Brain pericyte (primary cell): ENCODE data around the gene AQP2.
A peak's percentile ranks its signal among the peaks of the same experiment; 100 is the strongest.

ENCODE experiments used
- DNase-seq: peaks from one replicate; pipeline ENCODE4 v3.0.0-alpha.2; 2012; ENCODE audit warnings: low read depth, low spot score

The AQP2 gene

GRCh38 chr12:49950273-49951251 is at the start of gene AQP2:
TSS of gene AQP2 (plus strand) at chr12:49950737. CDS start at chr12:49950831, 94 bp downstream.
- no peak for DNase-seq

- no peak for DNase-seq
Observed at GRCh38 chr12:49901026-49901425, 49.5 kb upstream of the AQP2 start.

GRCh38 chr12:49901986-49902385 is 48.6 kb upstream of the AQP2 start:
- no peak for DNase-seq

DNA sequence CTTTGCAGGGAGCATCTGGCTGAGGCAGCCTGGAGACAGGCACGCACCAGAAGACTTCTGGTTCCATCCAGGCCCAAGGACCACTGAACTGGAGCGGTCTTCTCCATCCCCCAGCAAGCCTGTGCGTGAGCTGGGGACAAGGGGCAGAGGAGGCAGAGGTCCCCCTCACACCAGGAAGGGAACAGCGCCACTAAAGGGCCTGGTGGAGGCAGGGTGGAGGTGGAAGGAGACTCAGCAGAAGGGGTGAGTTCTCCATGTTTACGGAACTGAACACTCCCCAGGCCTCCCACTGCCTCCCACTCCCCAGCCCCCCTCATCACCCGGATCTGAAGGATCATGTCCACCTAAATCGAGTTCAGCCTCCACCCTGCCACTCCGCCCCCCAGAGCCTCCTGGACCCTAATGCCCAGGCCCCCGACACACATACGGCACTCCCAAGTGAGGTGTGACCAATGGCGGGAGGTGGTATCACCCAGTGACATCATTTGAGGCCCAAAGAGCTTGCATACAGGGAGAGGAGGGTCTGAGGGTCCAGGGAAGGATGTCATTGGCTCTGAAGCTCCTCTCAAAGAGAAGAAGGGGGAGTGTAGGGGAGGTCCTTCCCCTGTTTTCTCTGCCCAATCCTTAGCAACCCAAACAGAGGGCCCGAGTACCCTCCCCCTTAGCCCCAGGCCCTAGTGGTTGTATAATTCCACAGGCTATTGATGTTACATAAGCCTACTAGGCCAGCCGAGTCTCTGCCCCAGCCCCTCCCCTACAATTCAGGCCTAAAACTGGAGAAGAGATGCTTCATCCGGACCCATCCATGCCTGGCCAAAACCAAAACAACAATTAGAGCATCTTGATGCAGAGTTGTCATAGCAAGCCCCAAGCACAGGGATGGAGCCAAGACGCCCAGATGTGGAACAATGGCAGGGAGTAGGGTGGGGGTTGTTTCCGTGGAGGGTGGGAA is 47.9 kb upstream of the AQP2 start:
- DNase-seq, result no peak

- DNase-seq, result no peak
Observed at GRCh38 chr12:49903351-49903699, 47.2 kb upstream of the AQP2 start.

DNA sequence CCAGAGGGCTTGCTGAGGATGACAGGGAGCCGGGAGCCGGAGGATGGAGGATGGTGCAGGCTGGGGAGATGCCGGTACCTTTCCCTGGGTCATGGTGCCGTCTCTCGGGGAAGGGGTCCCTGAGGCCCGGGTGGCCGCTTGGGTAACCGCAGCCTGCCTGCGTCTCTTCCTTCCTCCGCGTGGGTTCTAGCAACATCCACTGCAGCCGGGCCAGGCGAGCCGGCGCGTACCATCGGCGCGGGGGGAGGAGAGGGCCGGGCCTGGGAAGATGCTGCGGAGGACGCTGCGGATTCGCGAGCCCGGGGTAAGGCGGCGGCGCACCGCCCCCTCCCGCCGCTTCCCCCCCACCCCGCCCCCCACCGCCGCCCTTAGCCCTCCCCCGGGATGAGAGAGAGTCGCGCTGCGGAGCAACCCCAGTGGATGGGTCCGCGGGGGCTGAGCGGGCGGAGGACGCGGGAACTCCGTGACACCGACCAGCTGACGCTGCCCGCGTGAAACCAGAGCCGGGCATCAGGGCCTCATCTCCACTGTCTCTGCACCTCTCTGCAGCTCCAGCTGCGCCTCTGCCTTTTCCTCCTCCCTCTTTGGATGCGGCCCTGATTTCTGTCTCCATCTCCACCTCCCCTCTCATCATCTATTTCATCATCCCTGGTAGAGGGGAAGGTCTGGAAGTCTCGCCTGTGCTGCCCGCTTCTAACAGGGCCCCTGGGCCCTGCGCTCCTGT is 46.7 kb upstream of the AQP2 start, which contains the start of gene FAIM2:
FAIM2 (minus strand) TSS at position 201 of the 724 bp plus-strand sequence; CDS start at position 93, 108 bp downstream.
- DNase-seq, result peak; percentile 26

DNA sequence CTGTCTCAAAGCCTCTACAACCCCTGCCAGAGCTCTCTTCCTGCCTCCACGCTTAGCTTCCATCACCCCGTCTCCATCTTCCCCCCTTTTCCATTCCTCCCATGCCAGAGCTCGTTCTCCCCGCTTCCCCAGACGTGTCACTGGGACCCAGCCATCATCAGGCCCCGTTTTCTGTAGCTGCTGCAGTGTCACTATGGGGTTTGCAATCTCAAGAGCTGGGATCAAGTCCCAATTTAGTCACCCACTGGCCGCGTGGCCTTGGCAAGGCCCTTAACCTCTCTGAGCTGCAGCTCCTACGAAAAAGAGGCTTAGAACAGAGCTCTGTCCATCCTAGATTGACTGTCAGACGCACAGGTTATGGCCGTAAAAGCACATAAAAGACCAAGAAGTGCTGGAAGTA is 45.9 kb upstream of the AQP2 start:
- DNase-seq, result no peak

DNA sequence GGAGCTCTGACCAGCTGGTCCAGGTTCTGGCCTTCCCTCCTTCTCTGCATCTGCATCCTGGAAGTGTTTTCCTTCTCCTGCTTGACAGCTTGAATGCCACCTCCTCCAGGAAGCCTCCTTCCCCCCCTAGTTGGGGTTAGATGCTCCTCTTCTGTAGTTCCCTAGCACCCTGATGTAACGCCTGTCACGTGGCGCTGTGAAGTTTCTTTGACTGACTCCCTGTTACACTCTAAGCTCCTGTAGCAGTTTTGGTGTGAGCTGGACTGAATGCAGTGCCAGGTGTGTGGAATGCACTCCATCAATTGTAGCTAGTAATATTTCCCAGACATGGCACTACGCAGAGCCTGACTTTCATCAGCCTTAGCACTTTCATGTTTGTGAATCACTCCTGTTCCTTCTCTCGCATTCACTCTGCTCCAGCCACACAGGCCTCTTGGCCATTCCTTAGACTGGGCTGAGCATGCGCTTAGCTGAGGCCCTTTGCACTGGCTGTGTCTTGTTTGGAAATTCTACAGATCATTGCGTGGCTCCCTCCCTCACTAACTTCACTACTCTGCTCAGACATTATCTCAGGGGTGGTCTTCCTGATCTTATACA is 44.7 kb upstream of the AQP2 start:
- DNase-seq, result no peak

- no peak for DNase-seq
Observed at GRCh38 chr12:49907352-49907751, 43.2 kb upstream of the AQP2 start.

GRCh38 chr12:49909356-49909755 is 41.2 kb upstream of the AQP2 start:
- DNase-seq, result no peak

DNA sequence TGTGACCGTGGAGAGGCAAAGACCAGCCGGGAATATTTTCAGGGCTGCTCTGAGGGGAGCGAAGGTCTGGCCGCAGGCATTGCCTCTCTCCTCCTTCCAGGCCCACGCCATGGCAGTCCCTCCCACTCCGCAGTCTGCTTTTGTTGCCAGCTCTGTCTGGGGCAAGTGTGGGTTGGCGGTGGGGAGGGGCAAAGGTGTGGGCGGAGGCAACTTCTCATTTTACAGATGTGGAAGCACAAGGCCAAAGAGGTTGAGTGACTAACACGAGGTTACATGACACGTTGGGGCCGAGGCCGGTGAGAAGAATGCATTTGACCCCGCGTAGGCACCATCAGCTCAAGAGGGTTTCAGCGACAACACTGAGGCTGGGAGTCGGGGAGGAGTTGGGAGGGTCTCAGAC is 40.7 kb upstream of the AQP2 start:
- DNase-seq, result no peak

GRCh38 chr12:49910331-49911212 is 40.0 kb upstream of the AQP2 start:
- DNase-seq, result no peak

- no peak for DNase-seq
Observed at GRCh38 chr12:49911213-49911605, 39.3 kb upstream of the AQP2 start.

DNA sequence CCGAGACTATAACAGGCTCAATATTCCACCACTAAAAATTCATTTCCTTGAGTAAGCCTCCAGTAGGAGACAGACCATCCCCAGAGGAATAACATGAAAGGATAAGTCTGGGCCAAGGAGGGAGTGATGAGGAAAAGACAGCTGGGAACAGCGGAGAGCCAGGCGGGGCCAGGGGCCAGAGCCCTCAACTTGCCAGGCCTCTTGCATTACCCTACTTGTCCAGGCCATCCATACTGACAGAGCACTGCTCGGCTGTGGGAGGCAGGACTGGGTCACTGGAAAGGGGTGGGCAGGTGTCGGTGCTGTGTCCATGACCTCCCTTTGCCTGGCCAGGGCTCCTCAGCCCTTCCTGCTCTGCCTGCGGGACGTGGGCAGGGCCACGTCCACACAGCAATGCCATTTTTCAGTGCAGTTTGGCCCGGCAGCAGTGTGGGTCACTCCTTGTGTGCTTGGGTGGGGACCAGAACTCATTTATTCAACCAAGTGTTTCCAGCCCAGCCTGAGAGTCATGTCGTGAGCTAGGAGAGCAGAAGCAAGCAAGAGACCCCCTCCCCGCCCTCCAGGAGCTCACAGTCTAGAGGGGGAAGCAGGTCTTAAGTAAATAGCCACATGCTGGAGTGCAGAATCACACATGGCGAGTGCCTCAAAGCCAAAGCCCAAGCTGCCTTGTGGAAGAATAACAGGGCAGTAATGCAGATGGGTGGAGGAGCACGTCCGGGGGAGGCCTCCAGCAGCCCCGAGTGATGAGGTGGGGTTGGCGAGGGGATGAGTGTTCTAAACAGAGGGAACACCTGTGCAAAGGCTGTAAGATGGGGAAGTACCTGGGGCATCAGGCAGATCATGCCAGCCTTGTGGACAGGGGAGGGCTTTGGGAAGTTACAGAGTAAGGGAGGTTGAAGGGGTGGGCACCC is 37.9 kb upstream of the AQP2 start:
- DNase-seq, result no peak

DNA sequence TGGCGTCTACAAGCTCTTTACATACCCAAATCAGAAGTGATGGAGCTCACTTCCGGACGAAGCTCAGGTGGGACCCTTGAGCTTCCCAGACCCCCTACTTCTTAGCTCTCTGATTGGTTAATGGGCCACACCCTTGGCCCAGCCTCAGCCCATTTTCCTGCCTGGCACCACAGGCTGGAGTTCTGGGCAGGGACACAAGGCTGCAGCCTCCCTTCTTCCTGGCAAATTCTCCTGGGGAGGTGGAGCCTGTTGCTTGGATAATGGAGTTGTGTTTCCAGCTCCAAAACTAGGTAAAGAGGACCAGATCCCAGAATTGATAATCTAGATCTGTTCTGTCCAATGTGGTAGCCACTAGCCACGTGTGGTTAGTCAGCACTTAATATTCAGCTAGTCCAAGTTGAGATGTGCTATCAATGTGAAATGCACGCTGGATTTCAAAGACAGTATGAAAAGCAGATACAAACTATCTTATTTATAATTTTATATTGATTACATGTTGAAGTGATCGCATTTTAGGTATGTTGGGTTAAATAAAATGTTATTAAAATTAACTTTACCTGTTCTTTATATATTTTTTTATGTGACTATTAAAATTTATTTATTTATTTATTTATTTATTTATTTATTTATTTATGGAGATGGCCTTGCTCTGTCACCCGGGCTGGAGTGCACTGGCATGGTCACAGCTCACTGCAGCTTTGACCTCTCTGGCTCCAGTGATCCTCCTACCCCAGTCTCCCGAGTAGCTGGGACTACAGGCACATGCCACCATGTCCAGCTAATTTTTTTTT is 34.2 kb upstream of the AQP2 start:
- no peak for DNase-seq

DNA sequence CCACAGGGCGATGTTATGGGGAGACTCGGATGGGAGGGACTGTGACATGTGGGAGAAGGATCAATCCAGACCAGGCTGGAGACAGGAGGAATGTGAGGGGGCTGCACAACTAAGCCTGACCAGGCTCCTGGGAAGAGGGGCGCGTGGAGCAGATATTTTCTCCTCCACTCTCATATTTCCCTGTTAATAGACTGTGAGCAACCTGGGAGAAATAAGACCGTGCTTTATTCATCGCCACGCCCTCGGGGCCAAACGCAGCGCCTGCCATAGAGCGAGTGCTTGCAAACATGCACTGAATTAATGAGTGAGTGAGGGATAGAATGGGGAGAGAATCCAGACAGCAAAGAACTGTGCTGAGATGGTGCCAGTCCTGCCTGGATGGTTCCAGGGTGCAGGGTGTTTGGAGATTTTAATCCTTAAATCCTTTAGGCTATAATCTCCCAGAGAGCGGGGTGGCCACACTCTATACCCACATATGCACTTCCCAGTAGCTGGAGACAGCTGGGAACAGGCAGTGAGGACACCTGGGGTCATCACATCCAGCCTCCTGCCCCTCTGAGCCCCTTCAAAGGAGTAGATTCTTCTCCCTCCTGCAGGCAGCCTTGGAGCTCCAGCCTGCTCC is 33.3 kb upstream of the AQP2 start:
- DNase-seq, result no peak

- no peak for DNase-seq
Observed at GRCh38 chr12:49917788-49918173, 32.8 kb upstream of the AQP2 start.
